HEK293 (cell line): Measurements from ENCODE around the gene SORL1.

Experiments used
- BCL11A ChIP-seq: fragments of 450-650 bp; formaldehyde crosslinking; IDR thresholded peaks from 2 replicates; pipeline ENCODE4 v1.5.1; 2016; ENCODE audit warnings: low read depth, missing biosample characterization, missing genetic modification characterization
- CTCF ChIP-seq: fragments of 450-650 bp; formaldehyde crosslinking; IDR thresholded peaks from 2 replicates; pipeline ENCODE4 v1.5.1; 2016; ENCODE audit warnings: missing biosample characterization, missing genetic modification characterization
- GLI4 ChIP-seq: fragments of 450-650 bp; formaldehyde crosslinking; IDR thresholded peaks from 2 replicates; pipeline ENCODE4 v1.5.1; 2016; ENCODE audit warnings: missing biosample characterization, missing genetic modification characterization
- SP2 ChIP-seq: fragments of 450-650 bp; formaldehyde crosslinking; IDR thresholded peaks from 2 replicates; pipeline ENCODE4 v1.5.1; 2016; ENCODE audit warnings: missing biosample characterization, missing genetic modification characterization
- TCF7L2 ChIP-seq: IDR thresholded peaks from 2 replicates; pipeline ENCODE4 v1.6.1; 2011; ENCODE audit warnings: low read depth, mild to moderate bottlenecking, inconsistent platforms, low read length, moderate library complexity, borderline replicate concordance
- ZBTB26 ChIP-seq: fragments of 450-650 bp; formaldehyde crosslinking; optimal IDR thresholded peaks from 2 replicates; pipeline ENCODE3; 2016; ENCODE audit warnings: missing biosample characterization, mild to moderate bottlenecking, missing genetic modification characterization
- ZNF114 ChIP-seq: fragments of 450-650 bp; formaldehyde crosslinking; IDR thresholded peaks from 2 replicates; pipeline ENCODE4 v1.5.0; 2017; ENCODE audit warnings: missing biosample characterization, missing genetic modification characterization
- ZNF121 ChIP-seq: fragments of 450-650 bp; formaldehyde crosslinking; IDR thresholded peaks from 2 replicates; pipeline ENCODE4 v1.5.1; 2016; ENCODE audit warnings: missing biosample characterization, missing genetic modification characterization
- ZNF184 ChIP-seq: fragments of 450-650 bp; IDR thresholded peaks from 2 replicates; pipeline ENCODE4 v1.5.1; 2018; ENCODE audit warnings: missing biosample characterization, mild to moderate bottlenecking, missing genetic modification characterization
- ZNF580 ChIP-seq: fragments of 450-650 bp; formaldehyde crosslinking; IDR thresholded peaks from 2 replicates; pipeline ENCODE4 v1.5.1; 2016; ENCODE audit warnings: missing biosample characterization, missing genetic modification characterization
- ZNF664 ChIP-seq: fragments of 450-650 bp; formaldehyde crosslinking; IDR thresholded peaks from 2 replicates; pipeline ENCODE4 v1.5.1; 2016; ENCODE audit warnings: missing biosample characterization, missing genetic modification characterization
- ZNF785 ChIP-seq: fragments of 450-650 bp; formaldehyde crosslinking; IDR thresholded peaks from 2 replicates; pipeline ENCODE4 v1.5.1; 2016; ENCODE audit warnings: missing biosample characterization, missing genetic modification characterization
- ZSCAN23 ChIP-seq: fragments of 450-650 bp; formaldehyde crosslinking; IDR thresholded peaks from 2 replicates; pipeline ENCODE4 v1.5.1; 2016; ENCODE audit warnings: missing biosample characterization, missing genetic modification characterization

GRCh38 chr11:121449123-121449522, 3.0 kb upstream of the SORL1 start:
- TF ChIP-seq ZNF785 (tag by site-specific recombination) (no peak), ZNF114 (tag by site-specific recombination) (no peak), BCL11A (tag by site-specific recombination) (no peak), SP2 (no peak), ZNF580 (tag by site-specific recombination) (no peak), CTCF (tag by site-specific recombination) (no peak), GLI4 (tag by site-specific recombination) (no peak), ZSCAN23 (tag by site-specific recombination) (no peak), ZNF184 (no peak), ZNF664 (no peak), ZBTB26 (tag by site-specific recombination) (no peak), ZNF121 (tag by site-specific recombination) (no peak), TCF7L2 (no peak)
